GM19452 (cell line): ENCODE measurements around the gene MRPL37.
"Not testable (repeated sequence)": the region's sequence is repeated elsewhere in the genome, so short reads cannot be mapped to it uniquely, and the experiment has no call there.

Source experiments
- ATAC-seq: cut with Tn5 transposase; IDR thresholded peaks from one replicate; pipeline ENCODE4 v1.9.1; 2021; ENCODE audit not compliant: unreplicated experiment

MRPL37 gene

GRCh38 chr1:54199765-54200518 is at the start of gene MRPL37, which contains the start of gene CYB5RL:
MRPL37 (plus strand) TSS chr1:54200167; CDS start chr1:54200244, 77 bp downstream.
CYB5RL (minus strand) TSS chr1:54200030; CDS start chr1:54195616, 4,414 bp downstream.
- ATAC-seq, result peak; percentile 95

- no peak for ATAC-seq
These were observed 49.0 kb upstream of the MRPL37 start for GRCh38 chr1:54151013-54151412.

DNA sequence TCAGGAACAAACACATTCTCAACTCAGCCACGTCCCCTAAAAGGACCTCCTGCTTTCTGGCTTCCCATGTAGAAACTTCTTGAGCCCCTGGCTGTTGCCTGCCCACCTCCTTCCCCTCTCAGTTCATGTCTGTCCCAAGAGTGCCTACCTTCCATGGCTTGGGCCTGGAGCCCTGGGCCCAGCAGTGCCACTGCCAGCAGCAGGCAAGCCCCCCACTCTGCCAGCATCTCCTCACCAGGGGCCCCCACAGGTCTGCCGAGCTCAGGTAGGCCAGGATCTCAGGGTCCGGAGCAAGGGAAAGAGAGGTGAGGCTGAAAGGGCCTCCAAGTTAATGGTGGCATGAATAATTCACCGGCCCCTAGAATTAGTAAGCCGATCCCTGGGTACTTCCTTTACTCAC is 47.3 kb upstream of the MRPL37 start, which contains the start of gene CDCP2:
Gene CDCP2, minus strand, starts transcription at position 305 of the 400 bp plus-strand sequence. Its CDS starts 78 bp downstream, at position 227.
- no peak for ATAC-seq

GRCh38 chr1:54153535-54154439 is 46.2 kb upstream of the MRPL37 start:
- ATAC-seq, result no peak

DNA sequence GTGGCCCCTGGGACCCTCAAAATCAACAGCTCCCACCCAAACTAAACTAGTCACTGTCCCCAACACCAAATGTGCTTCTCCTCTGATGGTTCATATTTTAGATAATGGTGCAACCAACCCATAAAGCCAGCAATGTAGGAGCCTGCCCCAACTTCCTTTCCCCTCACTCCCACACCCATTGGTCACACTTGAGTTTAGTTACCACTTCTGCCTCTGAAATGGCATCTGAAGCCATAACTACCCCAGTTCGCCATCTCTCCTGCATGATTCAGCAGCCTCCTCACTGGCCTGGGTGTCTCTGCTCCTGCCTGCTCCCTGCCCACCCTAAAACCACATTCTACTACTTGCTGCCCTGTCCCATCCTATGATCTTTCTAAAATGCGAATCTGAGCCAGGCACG is 43.8 kb upstream of the MRPL37 start:
- no peak for ATAC-seq

DNA sequence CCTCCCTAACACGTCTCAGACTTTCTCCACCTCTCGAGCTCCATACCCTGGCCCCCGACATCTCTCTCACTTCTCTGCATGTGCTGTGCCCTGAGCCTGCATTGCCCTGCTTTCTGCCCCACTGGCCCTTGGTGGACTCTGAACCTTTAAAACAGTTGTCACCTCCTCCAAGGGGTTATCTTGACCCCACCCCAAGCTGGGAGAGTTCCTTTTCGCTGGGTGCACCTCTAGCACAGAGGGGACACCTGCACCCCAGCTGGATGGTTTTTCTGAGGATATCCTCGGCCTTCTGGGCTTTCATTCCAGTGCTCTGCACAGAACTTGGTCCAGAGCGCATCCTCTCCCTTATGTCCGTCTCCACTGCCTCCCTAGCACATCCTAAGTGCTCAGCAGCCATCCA is 43.0 kb upstream of the MRPL37 start:
- no peak for ATAC-seq

DNA sequence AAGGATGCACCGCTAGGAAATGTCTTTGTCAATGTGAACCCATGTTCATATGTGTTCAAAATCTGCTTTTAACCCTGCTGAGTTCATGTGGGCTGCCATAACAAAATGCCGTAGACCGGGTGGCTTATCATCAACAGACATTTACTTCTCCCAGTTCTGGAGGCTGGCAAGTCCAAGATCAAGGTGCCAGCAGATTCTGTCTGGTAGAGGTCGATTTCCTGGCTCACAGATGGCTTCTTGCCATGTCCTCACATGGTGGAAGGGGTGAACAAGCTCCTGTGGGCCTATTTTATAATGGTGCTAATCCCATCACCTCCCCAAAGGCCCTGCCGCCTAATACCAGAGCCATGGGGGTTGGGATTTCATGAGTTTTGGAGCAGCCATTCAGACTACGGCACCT is 42.6 kb upstream of the MRPL37 start:
- ATAC-seq, result no peak

DNA sequence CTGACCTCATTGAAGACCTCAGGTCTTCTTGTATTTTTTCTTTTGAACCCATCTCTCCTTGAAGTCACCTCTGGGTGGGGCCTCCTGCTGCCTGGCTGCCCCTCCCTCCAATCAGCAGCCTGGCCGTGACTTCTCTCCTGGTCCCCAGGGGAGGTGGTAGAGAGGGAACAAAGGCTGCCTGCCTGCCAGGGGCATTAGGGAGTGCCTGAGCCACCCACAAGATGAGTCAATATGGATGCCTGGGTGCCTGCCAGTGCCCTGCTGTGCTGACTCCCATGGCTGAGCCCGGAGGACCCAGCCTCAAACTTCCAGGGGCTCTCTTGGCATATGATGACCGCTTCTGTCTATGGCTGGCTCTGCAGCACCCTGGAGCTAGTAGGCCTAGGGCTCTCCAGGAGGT is 41.9 kb upstream of the MRPL37 start:
- ATAC-seq, result no peak

DNA sequence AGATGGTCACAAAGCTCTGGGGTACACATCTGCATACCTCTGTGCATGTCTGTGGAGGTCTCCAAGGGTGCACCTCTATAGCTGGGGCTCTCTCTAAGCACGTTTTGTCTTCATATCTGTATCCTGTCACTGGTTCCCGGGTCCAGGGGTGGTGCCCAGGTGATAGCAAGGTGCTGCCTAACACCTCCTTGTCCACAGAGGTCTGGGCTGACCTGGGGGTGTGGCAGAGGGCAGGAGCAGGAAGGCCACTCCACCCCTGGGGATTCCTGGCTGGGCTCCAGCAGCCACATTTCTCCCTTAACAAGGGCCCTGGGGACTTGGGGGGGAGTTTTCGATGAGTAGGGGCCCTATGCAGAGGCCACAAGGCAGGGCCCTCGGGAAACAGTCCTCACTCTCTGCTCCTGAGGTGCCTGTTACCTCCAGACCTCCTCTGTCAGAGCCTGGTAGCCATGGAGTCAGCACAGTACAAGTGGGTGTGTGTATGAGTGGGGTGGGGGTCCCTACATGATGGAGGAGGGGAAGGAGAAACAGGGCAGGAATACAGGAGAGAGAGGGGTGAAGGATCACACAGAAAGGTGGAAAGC is 40.1 kb upstream of the MRPL37 start:
- ATAC-seq, result no peak

GRCh38 chr1:54160351-54160750 is 39.6 kb upstream of the MRPL37 start:
- no peak for ATAC-seq

GRCh38 chr1:54161495-54162168 is 38.3 kb upstream of the MRPL37 start:
- ATAC-seq, result no peak

- ATAC-seq, result no peak
These were observed 36.9 kb upstream of the MRPL37 start for GRCh38 chr1:54163051-54163450.

GRCh38 chr1:54163573-54163972 is 36.4 kb upstream of the MRPL37 start:
- no peak for ATAC-seq

DNA sequence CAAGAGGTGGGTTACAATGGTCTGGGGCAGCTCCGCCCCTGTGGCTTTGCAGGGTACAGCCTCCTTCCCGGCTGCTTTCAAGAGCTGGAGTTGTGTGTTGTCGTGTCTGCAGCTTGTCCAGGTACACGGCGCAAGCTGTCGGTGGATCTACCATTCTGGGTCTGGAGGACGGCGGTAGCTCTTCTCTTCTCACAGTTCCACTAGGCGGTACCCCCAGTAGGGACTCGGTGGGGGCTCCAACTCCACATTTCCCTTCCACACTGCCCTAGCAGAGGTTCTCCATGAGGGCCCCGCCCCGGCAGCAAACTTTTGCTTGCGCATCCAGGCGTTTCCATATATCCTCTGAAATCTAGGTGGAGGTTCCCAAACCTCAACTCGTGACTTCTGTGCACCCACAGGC is 34.8 kb upstream of the MRPL37 start:
- ATAC-seq, result no peak

GRCh38 chr1:54166357-54166756 is 33.6 kb upstream of the MRPL37 start:
- ATAC-seq, result not testable (repeated sequence)

GRCh38 chr1:54167422-54168139 is 32.4 kb upstream of the MRPL37 start:
- ATAC-seq, result no peak

GRCh38 chr1:54168206-54168965 is 31.6 kb upstream of the MRPL37 start:
- no peak for ATAC-seq

DNA sequence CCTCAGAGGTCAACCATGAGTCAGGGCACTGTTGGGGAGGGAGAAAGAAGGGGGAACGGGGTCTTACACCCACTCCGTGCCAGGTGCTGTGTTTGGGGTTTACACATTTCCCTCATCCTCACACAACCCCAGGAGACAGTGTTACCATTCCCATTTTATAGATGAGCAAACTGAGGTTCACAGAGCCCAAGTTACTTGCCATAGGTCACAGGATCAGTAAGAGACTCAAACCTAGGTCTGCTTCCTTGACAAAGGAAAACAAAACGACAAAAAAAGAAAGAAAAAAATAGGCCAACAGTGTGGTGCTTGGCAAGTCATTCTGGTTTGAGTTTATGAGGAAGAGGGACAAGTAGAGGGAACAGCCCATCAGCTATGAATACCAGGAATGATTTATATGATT is 30.9 kb upstream of the MRPL37 start:
- no peak for ATAC-seq

- ATAC-seq, result no peak
These were observed 29.0 kb upstream of the MRPL37 start for GRCh38 chr1:54171016-54171415.

GRCh38 chr1:54171606-54172005 is 28.4 kb upstream of the MRPL37 start:
- no peak for ATAC-seq
